ENCODE measurements around the gene TCAP.

The TCAP gene

GRCh38 chr17:39667945-39668924 lies 3.1 kb downstream of the TCAP start, which contains the start of gene PNMT:
PNMT (plus strand) TSS chr17:39668453; CDS start chr17:39668476, 23 bp downstream.
- no peak for DNase-seq

DNA sequence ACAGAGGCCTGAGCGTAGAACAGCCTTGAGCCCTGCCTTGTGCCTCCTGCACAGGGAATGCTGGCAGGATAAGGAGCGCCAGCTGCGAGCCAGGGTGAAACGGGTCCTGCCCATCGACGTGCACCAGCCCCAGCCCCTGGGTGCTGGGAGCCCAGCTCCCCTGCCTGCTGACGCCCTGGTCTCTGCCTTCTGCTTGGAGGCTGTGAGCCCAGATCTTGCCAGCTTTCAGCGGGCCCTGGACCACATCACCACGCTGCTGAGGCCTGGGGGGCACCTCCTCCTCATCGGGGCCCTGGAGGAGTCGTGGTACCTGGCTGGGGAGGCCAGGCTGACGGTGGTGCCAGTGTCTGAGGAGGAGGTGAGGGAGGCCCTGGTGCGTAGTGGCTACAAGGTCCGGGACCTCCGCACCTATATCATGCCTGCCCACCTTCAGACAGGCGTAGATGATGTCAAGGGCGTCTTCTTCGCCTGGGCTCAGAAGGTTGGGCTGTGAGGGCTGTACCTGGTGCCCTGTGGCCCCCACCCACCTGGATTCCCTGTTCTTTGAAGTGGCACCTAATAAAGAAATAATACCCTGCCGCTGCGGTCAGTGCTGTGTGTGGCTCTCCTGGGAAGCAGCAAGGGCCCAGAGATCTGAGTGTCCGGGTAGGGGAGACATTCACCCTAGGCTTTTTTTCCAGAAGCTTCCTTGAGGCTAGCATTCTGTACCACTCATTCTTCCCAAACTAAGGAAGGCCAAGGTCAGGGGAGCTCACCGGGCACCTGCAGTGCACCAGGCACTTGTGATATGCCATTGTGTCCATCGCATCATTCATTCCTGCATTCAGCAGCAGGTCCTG lies 5.0 kb downstream of the TCAP start:
- DNase-seq = no peak

- no peak for DNase-seq
Measured at GRCh38 chr17:39670746-39671145, 5.6 kb downstream of the TCAP start.

DNA sequence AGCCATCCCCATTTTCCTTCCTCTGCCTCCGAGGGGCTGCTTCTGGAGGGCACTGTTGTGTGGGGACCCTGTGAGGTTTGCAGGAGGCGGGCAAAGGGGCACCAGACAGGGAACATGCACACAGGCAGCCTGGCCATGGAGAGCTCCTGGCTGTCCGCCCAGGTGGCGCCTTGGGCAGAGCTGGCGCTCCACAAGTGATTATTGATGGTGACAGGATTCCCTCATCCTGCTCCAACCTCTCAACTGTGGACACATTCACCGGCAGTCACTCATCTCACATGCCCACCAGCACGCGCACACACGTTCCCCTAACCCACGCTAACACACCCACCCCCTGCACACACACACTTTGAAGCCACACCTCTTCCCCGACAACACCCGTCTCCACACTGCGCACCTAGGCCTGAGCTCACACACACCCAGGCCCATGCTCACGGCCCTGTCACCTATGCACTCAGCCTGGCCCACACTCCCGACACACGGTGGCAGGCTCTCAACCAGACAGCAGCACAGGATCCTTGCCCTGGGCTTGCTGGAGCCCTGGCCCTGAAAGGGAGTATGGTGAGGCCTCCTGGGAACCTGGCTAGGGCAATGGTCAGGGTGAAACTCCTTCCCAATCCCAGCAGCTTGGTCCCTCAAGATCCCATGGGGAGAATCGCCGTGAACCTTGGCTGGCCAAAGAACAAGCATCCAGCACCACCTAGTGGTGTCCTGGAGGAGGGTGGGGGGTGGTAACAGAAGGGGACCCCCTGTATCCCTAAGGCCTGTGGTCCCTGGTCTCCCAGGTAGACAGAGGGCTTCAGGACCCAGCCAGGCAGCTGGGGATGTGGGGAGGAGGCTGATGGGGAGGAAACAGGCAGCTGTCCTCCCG lies 6.7 kb downstream of the TCAP start:
- peak; percentile 17 for DNase-seq

GRCh38 chr17:39672522-39673334 lies 7.6 kb downstream of the TCAP start:
- no peak for DNase-seq

DNA sequence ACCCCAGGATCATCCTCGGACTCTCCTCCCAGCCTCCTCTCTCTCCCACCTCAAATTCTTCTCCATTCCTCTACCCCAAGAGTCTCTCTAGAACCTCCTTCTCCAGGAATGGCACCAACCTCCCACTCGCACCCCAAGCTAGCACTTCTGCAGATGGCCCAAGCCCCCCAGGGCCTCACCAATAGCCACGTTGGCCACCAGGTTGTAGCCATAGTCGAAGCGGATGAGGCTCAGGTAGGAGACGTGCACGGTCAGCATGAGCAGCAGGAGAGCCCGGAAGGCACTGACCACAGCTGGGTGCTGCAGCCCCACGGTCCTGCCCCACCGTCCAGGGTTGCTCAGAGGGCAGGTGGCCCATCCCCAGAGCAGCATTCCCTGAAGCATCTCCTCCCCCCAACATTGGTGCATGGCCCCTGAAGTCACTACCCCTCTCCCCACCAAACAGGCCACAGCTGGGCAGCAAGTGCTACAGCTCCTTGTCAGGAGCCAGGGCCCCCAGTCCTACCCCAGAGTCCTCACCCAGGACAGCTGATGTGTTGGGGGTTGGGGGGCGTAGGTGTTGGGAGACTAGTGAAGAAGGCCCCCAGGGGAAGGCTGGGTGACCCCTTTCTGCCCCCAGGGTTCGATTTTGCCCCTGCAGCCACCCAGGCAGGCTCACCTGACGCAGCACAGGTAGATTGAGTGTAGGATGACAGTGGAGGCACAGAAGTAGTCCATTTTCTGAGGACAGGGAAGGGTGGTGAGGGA lies 8.4 kb downstream of the TCAP start:
- DNase-seq = no peak

DNA sequence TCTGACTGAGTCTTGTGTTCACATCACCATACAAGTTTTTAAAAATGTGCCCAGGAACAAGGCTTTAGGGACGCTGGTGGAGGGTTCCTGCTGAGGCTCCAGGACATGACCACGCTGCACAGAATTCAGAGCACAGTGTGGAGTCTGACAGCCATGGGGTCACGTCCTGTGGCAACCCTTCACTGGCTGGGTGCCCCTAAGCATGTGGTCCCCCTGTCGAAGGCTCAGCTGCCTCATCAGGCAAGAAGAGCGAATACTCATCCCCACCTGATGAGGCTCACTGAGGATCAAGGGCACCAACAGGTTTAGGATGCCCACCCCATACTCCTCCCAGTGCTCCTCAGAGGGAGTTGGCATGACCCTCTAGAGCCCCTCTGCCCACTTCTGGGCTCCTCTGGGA lies 9.0 kb downstream of the TCAP start:
- no peak for DNase-seq

DNA sequence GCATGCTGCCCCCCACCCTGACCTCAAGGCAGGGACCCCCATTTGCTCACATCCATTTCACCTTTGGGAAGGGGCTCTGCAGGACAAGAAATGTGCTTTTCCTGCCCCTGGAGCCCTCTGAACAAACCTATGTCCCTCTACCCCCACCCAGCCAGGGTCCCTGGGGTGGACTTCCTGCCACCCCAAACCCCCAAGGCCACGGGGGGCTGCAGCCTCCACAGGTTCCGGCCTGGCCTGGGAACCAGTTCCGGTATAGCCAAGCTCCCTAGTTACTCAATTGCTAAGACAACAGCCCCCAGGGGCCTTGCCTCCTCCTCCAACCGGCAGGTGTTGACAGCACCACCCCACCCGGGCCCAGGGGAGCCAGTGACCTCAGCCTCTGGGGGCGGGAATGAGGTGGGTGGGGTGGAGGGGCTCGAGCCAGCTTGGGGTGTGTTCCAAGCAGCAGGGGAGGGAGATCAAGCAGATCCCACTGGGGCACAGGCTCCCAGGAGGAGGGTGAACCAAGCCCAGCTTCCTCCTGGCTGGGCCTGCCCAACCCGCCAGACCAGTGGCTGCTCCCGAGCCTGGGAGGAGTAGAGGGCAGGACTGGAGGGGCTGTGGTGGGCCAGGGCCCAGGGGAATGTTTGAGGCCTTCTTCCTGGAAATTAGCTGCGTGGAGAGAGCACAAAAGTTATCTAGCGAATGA lies 9.7 kb downstream of the TCAP start:
- no peak for DNase-seq

GRCh38 chr17:39675390-39676082 lies 10.4 kb downstream of the TCAP start:
- no peak for DNase-seq

GRCh38 chr17:39676198-39676819 lies 11.2 kb downstream of the TCAP start:
- DNase-seq = no peak

- no peak for DNase-seq
Measured at GRCh38 chr17:39677072-39677471, 11.9 kb downstream of the TCAP start.

DNA sequence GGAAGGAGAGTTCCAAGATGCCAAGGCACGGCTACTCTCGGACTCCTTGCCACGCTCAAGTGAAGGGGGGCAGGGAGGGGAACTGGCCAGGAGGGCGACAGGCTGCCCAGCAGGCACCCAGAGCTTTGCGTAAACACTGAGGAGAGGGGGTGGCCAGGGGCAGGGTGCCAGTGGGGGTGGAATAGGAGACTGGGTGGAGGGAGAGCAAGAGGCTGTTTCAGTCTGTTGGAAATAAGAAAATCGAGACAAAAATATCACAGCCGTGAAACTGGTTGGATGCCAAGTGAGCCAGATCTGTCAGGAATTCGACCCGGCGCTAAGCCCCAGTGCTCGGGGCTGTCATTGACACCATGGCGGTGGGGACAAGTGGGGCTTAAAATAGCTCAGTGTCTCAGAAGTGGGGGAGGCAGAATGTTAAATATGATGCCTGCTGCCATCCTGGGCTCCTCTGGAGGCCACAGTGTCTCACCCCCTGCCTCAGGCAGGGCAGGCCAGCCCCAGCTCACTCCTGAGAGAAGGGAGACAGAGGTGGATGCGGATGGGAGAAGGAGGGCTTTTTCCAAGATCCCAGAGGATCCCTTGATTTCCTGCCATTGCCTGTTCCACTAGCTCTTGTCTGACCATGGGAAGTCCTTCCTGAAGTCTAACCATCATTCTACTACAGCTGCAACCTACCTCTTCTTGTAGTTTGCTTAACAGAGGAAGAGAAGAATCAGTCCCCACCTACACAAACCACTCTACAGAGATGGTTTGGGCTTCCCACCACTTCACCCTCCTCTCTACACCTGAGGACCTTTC lies 12.6 kb downstream of the TCAP start:
- no peak for DNase-seq

GRCh38 chr17:39678340-39679116 lies 13.4 kb downstream of the TCAP start:
- no peak for DNase-seq

DNA sequence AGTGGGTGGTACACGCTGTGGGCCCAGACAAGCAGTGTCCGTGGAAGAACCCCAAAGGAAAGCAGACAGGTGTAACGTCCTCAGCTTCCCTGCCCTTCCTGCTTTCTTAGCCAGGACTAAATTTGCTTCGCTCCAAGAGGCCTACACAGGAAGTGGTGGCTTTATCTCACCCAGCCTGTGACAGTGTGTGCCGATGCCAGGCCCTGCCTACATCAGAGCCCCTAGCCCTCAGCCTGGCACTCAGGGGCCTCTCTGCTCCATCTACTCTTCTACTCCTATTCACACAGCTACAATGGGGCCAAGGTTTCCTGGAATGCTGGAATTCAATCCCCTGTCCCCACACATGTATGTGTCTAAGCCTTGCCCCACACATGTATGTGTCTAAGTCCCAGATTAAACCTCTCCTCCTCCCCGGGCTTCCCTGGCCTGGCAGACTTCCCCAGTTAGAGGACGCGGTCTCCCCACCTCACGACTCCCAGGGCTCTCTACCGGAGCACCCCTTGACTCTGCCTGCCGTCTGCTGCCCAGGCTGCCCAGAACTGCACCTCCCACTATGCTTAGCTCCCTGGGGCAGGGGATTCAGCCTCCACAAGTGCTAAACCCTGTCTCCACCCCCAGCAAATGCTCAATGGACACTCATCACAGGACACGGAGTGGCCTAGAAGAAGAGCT lies 14.5 kb downstream of the TCAP start:
- DNase-seq = no peak

DNA sequence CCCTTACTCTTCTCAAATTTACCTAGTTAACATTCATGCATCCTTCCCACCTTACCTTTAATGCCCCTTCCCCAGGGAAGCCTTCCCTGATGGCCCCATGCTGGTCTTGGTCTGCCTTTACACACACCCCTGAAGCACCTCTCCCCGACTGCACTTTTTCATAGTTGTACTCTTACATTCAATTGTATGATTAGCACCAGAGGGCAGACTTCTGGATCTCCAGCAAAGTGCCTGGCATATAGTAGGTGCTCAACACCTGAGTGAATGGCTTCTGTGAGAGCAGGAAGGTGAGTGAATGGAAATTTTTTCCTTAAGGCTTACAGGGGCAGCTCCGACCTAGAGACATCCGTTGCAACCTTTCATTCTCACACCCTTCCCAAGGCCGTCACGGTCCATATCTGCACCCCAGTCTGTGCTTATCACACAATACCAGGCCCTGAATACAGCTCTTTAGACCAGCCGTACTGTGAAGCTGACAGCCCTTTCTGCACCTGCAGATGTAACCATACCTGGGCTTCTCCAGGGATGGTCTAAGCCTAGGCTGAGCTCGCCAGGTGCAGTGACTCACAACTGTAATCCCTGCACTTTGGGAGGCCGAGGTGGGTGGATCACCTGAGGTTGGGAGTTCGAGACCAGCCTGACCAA lies 18.3 kb downstream of the TCAP start:
- DNase-seq = no peak

Data from kidney glomerular epithelial cell (primary cell).